K562 (cell line): ENCODE results near the gene HOPX. TPM values are rescaled to one million over a fixed set of nuclear protein-coding genes. Genes with fewer than 3 reads are reported as not detected.

Source experiments
- ATAC-seq: fragments of 200-7000 bp; cut with Tn5 transposase; 3 replicates; pipeline ENCODE4 v1.9.1; 2020; ENCODE audit warnings: moderate library complexity
- BruUV-seq: library from RNA; stranded (reverse); fragments of 400-500 nt; replicated peaks from 2 replicates; lab custom pipeline; 2021; lab: Mats Ljungman, UMichigan
- CTCF ChIA-PET: fragments of 300-600 bp; formaldehyde crosslinking; extraction: SDS; loops from one replicate; lab custom pipeline; 2021; ENCODE audit warnings: low intra/inter-chr PET ratio; lab: Yijun Ruan, JAX
- POLR2A ChIA-PET: fragments of 300-600, 350-650 bp; sonication (Branson Sonifier 250); formaldehyde crosslinking; extraction: SDS; loops from one replicate; lab custom pipeline; 2021; ENCODE audit warnings: antibody characterized with exemption, inconsistent platforms; lab: Yijun Ruan, JAX
- DNase-seq, 4 experiments: peaks; one replicate each; pipeline versions ENCODE4 v3.0.0 to v3.0.0-alpha.2; 2011 to 2018; ENCODE audit warnings: low spot score in 3 of 4, mixed read lengths in 3 of 4; ENCODE audit errors: extremely low read depth in 1 of 4
- FAIRE-seq: peaks from 2 replicates; lab custom pipeline; 2011; peaks lifted over from hg19 to GRCh38; lab: Jason Lieb, UNC
- H2AFZ ChIP-seq: 2 replicates; pipeline ENCODE4 v1.6.0; 2011; ENCODE audit warnings: low read depth, low read length, control low read depth, inconsistent platforms
- H3K27ac ChIP-seq: fragments of 200-600 bp; 3 replicates; pipeline ENCODE4 v1.8.0; 2011; ENCODE audit warnings: low read depth, mild to moderate bottlenecking, control low read depth, inconsistent platforms, low read length, moderate library complexity, mixed read lengths; ENCODE audit errors: extremely low read depth
- H3K27me3 ChIP-seq, 2 experiments: fragments of 300-600 bp in 1 of 2; 2 replicates in 1 of 2; 3 replicates in 1 of 2; pipeline versions ENCODE4 v1.6.0 to v1.8.0; 2011; ENCODE audit warnings: inconsistent platforms in 2 of 2, low read length in 2 of 2, mild to moderate bottlenecking in 1 of 2, mixed read lengths in 1 of 2, moderate library complexity in 1 of 2; ENCODE audit not compliant: control insufficient read depth in 2 of 2, insufficient read depth in 2 of 2
- H3K36me3 ChIP-seq: fragments of 300-600 bp; 3 replicates; pipeline ENCODE4 v1.8.0; 2011; ENCODE audit warnings: mild to moderate bottlenecking, low read length, inconsistent platforms; ENCODE audit not compliant: control insufficient read depth, insufficient read depth
- H3K4me1 ChIP-seq, 2 experiments: fragments of 200-600 bp in 1 of 2; replicated peaks in 1 of 2; 2 replicates in 1 of 2; 3 replicates in 1 of 2; pipeline versions ENCODE4 v1.5.1 to v1.8.0; 2011; ENCODE audit warnings: inconsistent platforms in 2 of 2, low read length in 2 of 2, mild to moderate bottlenecking in 1 of 2, mixed read lengths in 1 of 2, moderate library complexity in 1 of 2; ENCODE audit not compliant: control insufficient read depth in 2 of 2, insufficient read depth in 2 of 2
- H3K4me2 ChIP-seq: 2 replicates; pipeline ENCODE4 v1.6.1; 2011; ENCODE audit warnings: low read length, control low read depth, inconsistent platforms, mixed read lengths; ENCODE audit not compliant: insufficient read depth
- H3K4me3 ChIP-seq: fragments of 200-600 bp; sonication (generic), shearing (Covaris generic); 2 replicates; pipeline ENCODE4 v1.5.1; 2016; ENCODE audit warnings: control low read depth, inconsistent platforms
- H3K79me2 ChIP-seq: fragments of 200-600 bp; 3 replicates; pipeline ENCODE4 v1.8.0; 2011; ENCODE audit warnings: low read length, inconsistent platforms; ENCODE audit not compliant: control insufficient read depth, insufficient read depth
- H3K9ac ChIP-seq, 2 experiments: 2 replicates each; pipeline versions ENCODE4 v1.6.0 to v1.6.1; 2011; ENCODE audit warnings: low read depth in 2 of 2, low read length in 2 of 2, control low read depth in 1 of 2, inconsistent platforms in 1 of 2, mild to moderate bottlenecking in 1 of 2, mixed read lengths in 1 of 2; ENCODE audit not compliant: insufficient read depth in 1 of 2
- H3K9me1 ChIP-seq: one replicate; pipeline ENCODE4 v1.6.0; 2011; ENCODE audit warnings: inconsistent platforms, mild to moderate bottlenecking, low read length, moderate library complexity; ENCODE audit not compliant: control insufficient read depth, insufficient read depth
- H3K9me3 ChIP-seq: replicated peaks from 2 replicates; pipeline ENCODE4 v1.5.1; 2011; ENCODE audit warnings: low read depth, low read length, inconsistent platforms; ENCODE audit not compliant: control insufficient read depth, insufficient read depth
- H4K20me1 ChIP-seq: replicated peaks from 2 replicates; pipeline ENCODE4 v1.6.1; 2011; ENCODE audit warnings: low read length, inconsistent platforms, mixed read lengths; ENCODE audit not compliant: control insufficient read depth, insufficient read depth
- E2F3 ChIP-seq: fragments of 250-450 bp; sonication (Bioruptor Pico); IDR thresholded peaks from 2 replicates; pipeline ENCODE4 v1.4.0; 2020; ENCODE audit warnings: mild to moderate bottlenecking
- FOXK2 ChIP-seq, 2 experiments: fragments of 450-650 bp; IDR thresholded peaks in 1 of 2; conservative IDR thresholded peaks in 1 of 2; 2 replicates each; pipeline ENCODE4 v1.6.1; 2016; ENCODE audit warnings: low read depth in 2 of 2, mild to moderate bottlenecking in 1 of 2
- MBD1 ChIP-seq: fragments of 250-450 bp; sonication (Bioruptor Pico); IDR thresholded peaks from 2 replicates; pipeline ENCODE4 v1.8.0; 2022; ENCODE audit warnings: inconsistent platforms
- MCM2 ChIP-seq: fragments of 450-650 bp; IDR thresholded peaks from 2 replicates; pipeline ENCODE4 v1.6.1; 2017; ENCODE audit warnings: low read depth, mild to moderate bottlenecking
- PPARD ChIP-seq: fragments of 250-450 bp; sonication (Bioruptor Pico); IDR thresholded peaks from 2 replicates; pipeline ENCODE4 v1.8.0; 2022; ENCODE audit warnings: inconsistent platforms, mild to moderate bottlenecking, moderate library complexity
- ZNF23 ChIP-seq: fragments of 250-450 bp; sonication (Bioruptor Pico); IDR thresholded peaks from 2 replicates; pipeline ENCODE4 v1.4.0; 2020; ENCODE audit warnings: mild to moderate bottlenecking
- ZNF740 ChIP-seq, 3 experiments: fragments of 200-800 bp in 1 of 3; sonication (Bioruptor generic) in 1 of 3; sonication (generic) in 1 of 3; formaldehyde crosslinking in 1 of 3; IDR thresholded peaks; 2 replicates each; pipeline versions ENCODE4 v1.6.1 to v1.8.0; 2016 to 2022; ENCODE audit warnings: mild to moderate bottlenecking in 2 of 3, missing compliant biosample characterization in 2 of 3, missing genetic modification characterization in 2 of 3, missing genetic modification reagents in 1 of 3
- WGBS: fragments of 100-300 bp; shearing (Covaris generic); methylation state at CpG from one replicate; pipeline ENCODE4 v1.1.6; 2016; ENCODE audit warnings: low coverage, mixed read lengths; ENCODE audit not compliant: insufficient coverage; ENCODE audit errors: missing lambda C conversion rate; 5-methylcytosine and 5-hydroxymethylcytosine counted together
- in situ Hi-C: fragments of 300-500 bp; cut with MboI; formaldehyde crosslinking; loops from 4 replicates; pipeline ENCODE4 v1.15.0; 2018; ENCODE audit warnings: inconsistent platforms, mixed read lengths
- intact Hi-C: fragments of 100-400 bp; cut with micrococcal nuclease; formaldehyde crosslinking; loops from 2 replicates; pipeline ENCODE4 v1.14.2; 2022
- polyA plus RNA-seq, 8 experiments: library from polyadenylated mRNA; depleted of rRNA in 4 of 8; stranded (reverse) in 5 of 8; unstranded in 3 of 8; fragments of >200 nt; fragmentation: Nextera tagmentation in 2 of 8; fragmentation: Illumina TruSeq in 1 of 8; extraction: Ambion mirVana in 2 of 8; extraction: Trizol in 1 of 8; gene quantifications; 2 replicates each; pipeline versions ENCODE4 v1.2.1 to v1.2.3, GENCODE V29; 2011 to 2014; ENCODE audit warnings: inconsistent platforms in 1 of 8, missing spikeins in 1 of 8
- total RNA-seq, 7 experiments: library from RNA; depleted of rRNA in 6 of 7; stranded (reverse); fragments of >200 nt in 6 of 7; fragmentation: Illumina TruSeq in 2 of 7; extraction: Trizol in 2 of 7; gene quantifications; 2 replicates each; pipeline versions ENCODE4 v1.2.1 to v1.2.3, GENCODE V29; 2011 to 2021; ENCODE audit warnings: low replicate concordance in 1 of 7

HOPX gene
- total and polyA plus RNA-seq, 9 of the 15 experiments (the other 6 are each of a cell fraction or from before 2014, with no cell fraction given): 0.24 TPM; not detected in 8

GRCh38 chr4:56613101-56613862, 67.8 kb downstream of the HOPX start:
- ChIA-PET POLR2A (interaction anchor here (1.6 kb wide), 1 partner anchor 17 kb away, joined by 4 read pairs; no protein-coding TSS in a partner anchor), CTCF (no interaction called here)
- H2AFZ ChIP-seq: no peak overlapping the region
- no peak for ATAC-seq
- no peaks in the 10 kb centered on the region for H3K79me2 ChIP-seq
- no peak overlapping the region for H3K9ac ChIP-seq
- BruUV-seq: no TSS peak
- H4K20me1 ChIP-seq: no peaks in the 10 kb centered on the region
- FAIRE-seq: no peak
- DNase-seq: no peak
- H3K9me3 ChIP-seq: no peaks in the 10 kb centered on the region
- intact Hi-C loops: no loop called here
- TF ChIP-seq E2F3 (CRISPR knock-in tag): no peak
- TF ChIP-seq PPARD (CRISPR knock-in tag): no peak
- TF ChIP-seq ZNF740 (CRISPR knock-in tag; IDR thresholded peaks at IDR 0.05): no peak
- no peak for TF ChIP-seq ZNF740 (tag; IDR thresholded peaks at IDR 0.05)
- TF ChIP-seq ZNF23: no peak
- no peak for TF ChIP-seq MCM2
- no peak for TF ChIP-seq FOXK2 (conservative IDR thresholded peaks at IDR 0.05 in 1 of 2, IDR thresholded peaks at IDR 0.05 in 1 of 2; ENCODE audit: low read depth in 2 of 2)
- no peak for TF ChIP-seq MBD1 (CRISPR knock-in tag)
- H3K4me3 ChIP-seq: no peak overlapping the region
- H3K9me1 ChIP-seq: no peaks in the 10 kb centered on the region
- in situ Hi-C loops: no loop called here
- H3K27ac ChIP-seq: no peak overlapping the region
- 0% methylated on average over 5 of the region's 5 CpGs for WGBS
- peaks cover 6 to 26% of the 10 kb centered on the region in 2 experiments for H3K27me3 ChIP-seq
- H3K4me1 ChIP-seq: no peaks in the 10 kb centered on the region
- H3K36me3 ChIP-seq: no peaks in the 10 kb centered on the region
- H3K4me2 ChIP-seq: no peak overlapping the region
